ENCODE data around the gene ANKS6. TPM values are rescaled to one million over a fixed set of nuclear protein-coding genes. Genes with fewer than 3 reads are reported as not detected.

The ANKS6 gene
- total and polyA plus RNA-seq, 7 donors, result 2.5 to 6.2 (median 4.7) TPM

- WGBS, 3 donors, result 0 to 1% (median 0%) methylated on average over 35 to 48 of the region's 48 CpGs
- TF ChIP-seq CTCF (IDR thresholded peaks at IDR 0.05), result no peak
- Histone ChIP-seq H3K27me3 (ENCODE audit: insufficient read depth in 3 of 3, low read length in 2 of 3) (peaks cover 0 to 2% (median 0%) of the 10 kb centered on the region in 3 donors), H3K4me1 (peaks cover 11% of the 10 kb centered on the region), H3K4me3 (peak overlapping the region; percentile 88), H3K9me3 (no peaks in the 10 kb centered on the region), H3K36me3 (ENCODE audit: insufficient read depth in 1 of 2, low read depth in 1 of 2) (no peaks in the 10 kb centered on the region), H3K27ac (peak overlapping the region; percentile 71)
- DNase-seq (peak; percentile 51 to 63), ATAC-seq (peak in 3 of 4 donors; percentile 15 to 31 (median 28))
- intact Hi-C loops (cut with DNase I), result no loop called here
Observed at GRCh38 chr9:98795970-98796363, 388 bp downstream of the ANKS6 start.

- no peak for DNase-seq
- peaks cover 0 to 2% (median 0%) of the 10 kb centered on the region in 3 donors for H3K27me3 ChIP-seq (ENCODE audit: insufficient read depth in 3 of 3, low read length in 2 of 3)
- intact Hi-C loops (cut with DNase I), result no loop called here
- no peak for TF ChIP-seq CTCF (IDR thresholded peaks at IDR 0.05)
- peak overlapping the region; percentile 71 for H3K27ac ChIP-seq
- H3K36me3 ChIP-seq (ENCODE audit: insufficient read depth in 1 of 2, low read depth in 1 of 2), result no peaks in the 10 kb centered on the region
- H3K4me1 ChIP-seq, result peaks cover 11% of the 10 kb centered on the region
- no peak for ATAC-seq
- H3K4me3 ChIP-seq, result peak overlapping the region; percentile 88
- WGBS, 3 donors, result 60 to 73% (median 63%) methylated on average over 12 of the region's 12 CpGs
- no peaks in the 10 kb centered on the region for H3K9me3 ChIP-seq
Observed at GRCh38 chr9:98795295-98795955, 930 bp downstream of the ANKS6 start.

GRCh38 chr9:98794802-98795201 lies 1.6 kb downstream of the ANKS6 start:
- ATAC-seq (no peak), DNase-seq (no peak)
- 81 to 93% (median 89%) methylated on average over 3 of the region's 3 CpGs for WGBS, 3 donors
- H3K4me1 ChIP-seq, result peaks cover 11% of the 10 kb centered on the region
- intact Hi-C loops (cut with DNase I), result no loop called here
- TF ChIP-seq CTCF (IDR thresholded peaks at IDR 0.05), result no peak
- H3K27ac ChIP-seq, result no peak overlapping the region
- peaks cover 0 to 2% (median 0%) of the 10 kb centered on the region in 3 donors for H3K27me3 ChIP-seq (ENCODE audit: insufficient read depth in 3 of 3, low read length in 2 of 3)
- peak overlapping the region; percentile 88 for H3K4me3 ChIP-seq
- peaks cover 0 to 4% of the 10 kb centered on the region in 2 donors for H3K36me3 ChIP-seq (ENCODE audit: insufficient read depth in 1 of 2, low read depth in 1 of 2)
- no peaks in the 10 kb centered on the region for H3K9me3 ChIP-seq

- TF ChIP-seq CTCF (IDR thresholded peaks at IDR 0.05), result no peak
- Histone ChIP-seq H3K27ac (no peak overlapping the region), H3K36me3 (ENCODE audit: insufficient read depth in 1 of 2, low read depth in 1 of 2) (peaks cover 0 to 14% of the 10 kb centered on the region in 2 donors), H3K4me3 (no peak overlapping the region), H3K4me1 (peaks cover 11% of the 10 kb centered on the region), H3K9me3 (no peaks in the 10 kb centered on the region), H3K27me3 (ENCODE audit: insufficient read depth in 3 of 3, low read length in 2 of 3) (no peaks in the 10 kb centered on the region)
- DNase-seq, result no peak
- intact Hi-C loops (cut with DNase I), result no loop called here
- no peak for ATAC-seq
- WGBS, 3 donors, result 77 to 93% (median 84%) methylated on average over 2 of the region's 2 CpGs
Observed at GRCh38 chr9:98793031-98793430, 3.3 kb downstream of the ANKS6 start.
